H9 (cell line): ENCODE results near the gene KIF1A. TPM values are rescaled to one million over a fixed set of nuclear protein-coding genes. Genes with fewer than 3 reads are reported as not detected.

Experiments
- DNase-seq: peaks from one replicate; pipeline ENCODE4 v3.0.0-alpha.2; 2017
- H2AFZ ChIP-seq: one replicate; pipeline ENCODE4 v1.6.1; 2013; ENCODE audit warnings: mild to moderate bottlenecking, low read length, control low read depth, moderate library complexity
- H2AK5ac ChIP-seq: 2 replicates; pipeline ENCODE4 v1.6.1; 2013; ENCODE audit warnings: low read length, control low read depth, mixed read lengths; ENCODE audit not compliant: insufficient read length
- H2BK120ac ChIP-seq: one replicate; pipeline ENCODE4 v1.6.1; 2013; ENCODE audit warnings: low read depth, mild to moderate bottlenecking, low read length, control low read depth, inconsistent platforms; ENCODE audit not compliant: poor library complexity, severe bottlenecking
- H2BK12ac ChIP-seq: 2 replicates; pipeline ENCODE4 v1.6.1; 2013; ENCODE audit warnings: low read length, control low read depth, mixed read lengths, low read depth; ENCODE audit not compliant: insufficient read length
- H2BK15ac ChIP-seq: 2 replicates; pipeline ENCODE4 v1.6.1; 2013; ENCODE audit warnings: low read depth, low read length, control low read depth
- H2BK20ac ChIP-seq: one replicate; pipeline ENCODE4 v1.6.1; 2013; ENCODE audit warnings: low read depth, mild to moderate bottlenecking, low read length, control low read depth, inconsistent platforms; ENCODE audit not compliant: poor library complexity, severe bottlenecking
- H2BK5ac ChIP-seq: 2 replicates; pipeline ENCODE4 v1.6.1; 2013; ENCODE audit warnings: low read length, control low read depth, mixed read lengths; ENCODE audit not compliant: insufficient read length
- H3K14ac ChIP-seq: 2 replicates; pipeline ENCODE4 v1.6.1; 2013; ENCODE audit warnings: low read length, control low read depth; ENCODE audit not compliant: insufficient read depth
- H3K18ac ChIP-seq: 2 replicates; pipeline ENCODE4 v1.6.1; 2013; ENCODE audit warnings: low read depth, mild to moderate bottlenecking, mixed read lengths, low read length, control low read depth; ENCODE audit not compliant: insufficient read length
- H3K23ac ChIP-seq: 2 replicates; pipeline ENCODE4 v1.6.1; 2013; ENCODE audit warnings: low read length, control low read depth, mixed read lengths, low read depth; ENCODE audit not compliant: insufficient read length
- H3K23me2 ChIP-seq: 2 replicates; pipeline ENCODE4 v1.6.1; 2013; ENCODE audit warnings: low read depth, mild to moderate bottlenecking, mixed read lengths, low read length, control low read depth; ENCODE audit not compliant: insufficient read length, poor library complexity, severe bottlenecking
- H3K27ac ChIP-seq: 2 replicates; pipeline ENCODE4 v1.5.1; 2013; ENCODE audit warnings: low read length, control low read depth, mixed read lengths, low read depth; ENCODE audit not compliant: insufficient read length
- H3K27me3 ChIP-seq: 2 replicates; pipeline ENCODE4 v1.6.1; 2013; ENCODE audit warnings: low read length, control low read depth, inconsistent platforms; ENCODE audit not compliant: insufficient read depth
- H3K4ac ChIP-seq: 2 replicates; pipeline ENCODE4 v1.6.1; 2013; ENCODE audit warnings: low read depth, mild to moderate bottlenecking, control low read depth, inconsistent platforms, low read length, moderate library complexity
- H3K4me1 ChIP-seq: 2 replicates; pipeline ENCODE4 v1.6.1; 2013; ENCODE audit warnings: low read length, control low read depth, inconsistent platforms; ENCODE audit not compliant: insufficient read depth
- H3K4me2 ChIP-seq: 2 replicates; pipeline ENCODE4 v1.6.1; 2013; ENCODE audit warnings: low read length, control low read depth, mixed read lengths; ENCODE audit not compliant: insufficient read length, insufficient read depth
- H3K56ac ChIP-seq: 2 replicates; pipeline ENCODE4 v1.6.1; 2013; ENCODE audit warnings: low read depth, mild to moderate bottlenecking, mixed read lengths, low read length, control low read depth; ENCODE audit not compliant: insufficient read length
- H3K79me1 ChIP-seq: 2 replicates; pipeline ENCODE4 v1.6.1; 2013; ENCODE audit warnings: low read depth, mild to moderate bottlenecking, moderate library complexity, low read length, control low read depth, inconsistent platforms; ENCODE audit not compliant: insufficient read depth, poor library complexity, severe bottlenecking
- H3K79me2 ChIP-seq: 2 replicates; pipeline ENCODE4 v1.6.1; 2013; ENCODE audit warnings: low read length, control low read depth, inconsistent platforms; ENCODE audit not compliant: insufficient read depth
- H3K9ac ChIP-seq: 2 replicates; pipeline ENCODE4 v1.6.1; 2013; ENCODE audit warnings: low read length, control low read depth, mixed read lengths; ENCODE audit not compliant: insufficient read length; ENCODE audit errors: extremely low read depth
- H3K9me3 ChIP-seq: one replicate; pipeline ENCODE4 v1.6.1; 2013; ENCODE audit warnings: low read depth, low read length, inconsistent platforms; ENCODE audit not compliant: control insufficient read depth
- H3T11ph ChIP-seq: one replicate; pipeline ENCODE4 v1.6.1; 2013; ENCODE audit warnings: mild to moderate bottlenecking, low read length, control low read depth, inconsistent platforms
- H4K20me1 ChIP-seq: one replicate; pipeline ENCODE4 v1.6.1; 2013; ENCODE audit not compliant: control insufficient read depth, insufficient read length, insufficient read depth
- H4K5ac ChIP-seq: 2 replicates; pipeline ENCODE4 v1.6.1; 2013; ENCODE audit warnings: low read depth, mild to moderate bottlenecking, mixed read lengths, low read length, control low read depth; ENCODE audit not compliant: insufficient read length
- H4K8ac ChIP-seq: replicated peaks from 2 replicates; pipeline ENCODE4 v1.6.1; 2013; ENCODE audit warnings: low read length, control low read depth, mixed read lengths, low read depth; ENCODE audit not compliant: insufficient read length
- H4K91ac ChIP-seq: 2 replicates; pipeline ENCODE4 v1.6.1; 2013; ENCODE audit warnings: low read depth, mild to moderate bottlenecking, moderate library complexity, mixed read lengths, low read length, control low read depth; ENCODE audit not compliant: insufficient read length
- H3K27ac Mint-ChIP-seq, 3 experiments: 2 replicates in 2 of 3; 3 replicates in 1 of 3; pipeline ENCODE4 v1.8.0; 2020 to 2021; ENCODE audit warnings: mixed read lengths in 3 of 3, mild to moderate bottlenecking in 1 of 3, moderate library complexity in 1 of 3
- H3K27me3 Mint-ChIP-seq: 2 replicates; pipeline ENCODE4 v1.8.0; 2021; ENCODE audit warnings: low read depth, mild to moderate bottlenecking, moderate library complexity, mixed read lengths
- H3K36me3 Mint-ChIP-seq, 3 experiments: 2 replicates in 2 of 3; 3 replicates in 1 of 3; pipeline ENCODE4 v1.8.0; 2020 to 2021; ENCODE audit warnings: low read depth in 3 of 3, mixed read lengths in 3 of 3; ENCODE audit not compliant: insufficient read depth in 1 of 3
- H3K4me1 Mint-ChIP-seq, 2 experiments: 2 replicates each; pipeline ENCODE4 v1.8.0; 2020; ENCODE audit warnings: mixed read lengths in 2 of 2
- H3K4me3 Mint-ChIP-seq, 2 experiments: 2 replicates in 1 of 2; 3 replicates in 1 of 2; pipeline ENCODE4 v1.8.0; 2020 to 2021; ENCODE audit warnings: mild to moderate bottlenecking in 2 of 2, mixed read lengths in 2 of 2, moderate library complexity in 1 of 2
- H3K9me3 Mint-ChIP-seq, 2 experiments: 2 replicates in 1 of 2; 3 replicates in 1 of 2; pipeline ENCODE4 v1.8.0; 2020; ENCODE audit warnings: mild to moderate bottlenecking in 2 of 2, mixed read lengths in 2 of 2, moderate library complexity in 1 of 2
- CTCF ChIP-seq: fragments of 200-600 bp; sonication (generic); conservative IDR thresholded peaks from 3 replicates; pipeline ENCODE4 v1.8.0; 2021; ENCODE audit warnings: antibody characterized with exemption, mild to moderate bottlenecking
- WGBS: extraction: QIAGEN DNeasy Blood & Tissue Kit; methylation state at CpG from one replicate; pipeline ENCODE4 v1.1.7; 2013; ENCODE audit warnings: missing lambda C conversion rate, low lambda C conversion rate, mixed read lengths; ENCODE audit not compliant: insufficient read length; ENCODE audit errors: extremely low coverage; 5-methylcytosine and 5-hydroxymethylcytosine counted together
- total RNA-seq: library from RNA; stranded (reverse); gene quantifications from 2 replicates; pipeline ENCODE4 v1.2.1, GENCODE V29; 2021

Gene KIF1A
- total RNA-seq, 1 experiment from 2014 or later, result 204 TPM

GRCh38 chr2:240823449-240824336 is 3.7 kb upstream of the KIF1A start:
- no peak overlapping the region for H3K27ac Mint-ChIP-seq
- no peak overlapping the region for H3K18ac ChIP-seq
- no peak overlapping the region for H2AFZ ChIP-seq
- H3K4me3 Mint-ChIP-seq, result no peak overlapping the region
- H3K4me2 ChIP-seq, result no peak overlapping the region
- H3T11ph ChIP-seq, result no peak overlapping the region
- no peak overlapping the region for H4K8ac ChIP-seq
- no peak overlapping the region for H4K91ac ChIP-seq
- no peak overlapping the region for H3K23ac ChIP-seq
- H3K23me2 ChIP-seq, result peaks cover 8% of the 10 kb centered on the region
- no peaks in the 10 kb centered on the region for H3K4me1 ChIP-seq
- no peaks in the 10 kb centered on the region for H3K27me3 ChIP-seq
- no peak overlapping the region for H2BK120ac ChIP-seq
- DNase-seq, result no peak
- peaks cover 1% of the 10 kb centered on the region; the same call in 1 of the 2 replicates for H3K79me2 ChIP-seq
- H3K36me3 Mint-ChIP-seq, result peaks cover 2 to 8% (median 4%) of the 10 kb centered on the region in 3 experiments; a peak in 5 of 7 replicates
- WGBS, result no CpG with 5 or more reads among the region's 15 CpGs
- H3K79me1 ChIP-seq, result no peaks in the 10 kb centered on the region
- H2AK5ac ChIP-seq, result no peak overlapping the region
- H3K4ac ChIP-seq, result no peak overlapping the region; the same call in 1 of the 2 replicates
- H3K9me3 ChIP-seq, result no peaks in the 10 kb centered on the region
- peaks cover 72% of the 10 kb centered on the region for H3K27me3 Mint-ChIP-seq
- H2BK15ac ChIP-seq, result no peak overlapping the region
- H3K9ac ChIP-seq, result no peak overlapping the region
- no peak overlapping the region for H2BK12ac ChIP-seq
- no peak for TF ChIP-seq CTCF
- H3K27ac ChIP-seq, result no peak overlapping the region
- H4K5ac ChIP-seq, result no peak overlapping the region
- no peak overlapping the region for H2BK5ac ChIP-seq
- H2BK20ac ChIP-seq, result no peak overlapping the region
- peaks cover 4 to 6% of the 10 kb centered on the region in 2 experiments; a peak in 3 of 5 replicates for H3K9me3 Mint-ChIP-seq
- no peak overlapping the region for H3K56ac ChIP-seq
- peaks cover 9 to 19% of the 10 kb centered on the region in 2 experiments for H3K4me1 Mint-ChIP-seq
- H3K14ac ChIP-seq, result no peak overlapping the region; the same call in 1 of the 2 replicates
- H4K20me1 ChIP-seq, result no peaks in the 10 kb centered on the region
